Esophagus muscularis mucosa (tissue), 3 donors: ENCODE results near the gene TMEM123.

ENCODE experiments used
- POLR2A ChIP-seq: fragments of 450-650 bp; IDR thresholded peaks from one replicate; pipeline ENCODE4 v1.6.1; 2017; ENCODE audit warnings: antibody characterized with exemption, moderate library complexity, mild to moderate bottlenecking, low read depth
- POLR2AphosphoS5 ChIP-seq, 2 donors: sonication (generic); formaldehyde crosslinking; IDR thresholded peaks; one replicate each; pipeline ENCODE4 v1.6.1; 2017; ENCODE audit warnings: antibody characterized with exemption in 2 of 2
- TF ChIP-seq, protein P1 (sequence below), 3 experiments: fragments of 200-600 bp in 2 of 3; fragments of 450-650 bp in 1 of 3; sonication (generic) in 2 of 3; IDR thresholded peaks; one replicate each; pipeline ENCODE4 v1.5.1; 2017 to 2019; ENCODE audit warnings: antibody characterized with exemption in 3 of 3, mild to moderate bottlenecking in 2 of 3, moderate library complexity in 1 of 3

- TF ChIP-seq POLR2A (no peak), POLR2AphosphoS5 (IDR thresholded peaks at IDR 0.05) (no peak)
- TF ChIP-seq, protein P1, sequence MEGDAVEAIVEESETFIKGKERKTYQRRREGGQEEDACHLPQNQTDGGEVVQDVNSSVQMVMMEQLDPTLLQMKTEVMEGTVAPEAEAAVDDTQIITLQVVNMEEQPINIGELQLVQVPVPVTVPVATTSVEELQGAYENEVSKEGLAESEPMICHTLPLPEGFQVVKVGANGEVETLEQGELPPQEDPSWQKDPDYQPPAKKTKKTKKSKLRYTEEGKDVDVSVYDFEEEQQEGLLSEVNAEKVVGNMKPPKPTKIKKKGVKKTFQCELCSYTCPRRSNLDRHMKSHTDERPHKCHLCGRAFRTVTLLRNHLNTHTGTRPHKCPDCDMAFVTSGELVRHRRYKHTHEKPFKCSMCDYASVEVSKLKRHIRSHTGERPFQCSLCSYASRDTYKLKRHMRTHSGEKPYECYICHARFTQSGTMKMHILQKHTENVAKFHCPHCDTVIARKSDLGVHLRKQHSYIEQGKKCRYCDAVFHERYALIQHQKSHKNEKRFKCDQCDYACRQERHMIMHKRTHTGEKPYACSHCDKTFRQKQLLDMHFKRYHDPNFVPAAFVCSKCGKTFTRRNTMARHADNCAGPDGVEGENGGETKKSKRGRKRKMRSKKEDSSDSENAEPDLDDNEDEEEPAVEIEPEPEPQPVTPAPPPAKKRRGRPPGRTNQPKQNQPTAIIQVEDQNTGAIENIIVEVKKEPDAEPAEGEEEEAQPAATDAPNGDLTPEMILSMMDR (IDR thresholded peaks at IDR 0.05): no peak
These were observed 91.9 kb downstream of the TMEM123 start for GRCh38 chr11:102360681-102361080.
